Epithelial cell of esophagus (primary cell): ENCODE data around the gene GRK5.
"Not testable (repeated sequence)": the region's sequence is repeated elsewhere in the genome, so short reads cannot be mapped to it uniquely, and the experiment has no call there.

Experiments
- DNase-seq: peaks from one replicate; pipeline ENCODE4 v3.0.0; 2010; ENCODE audit warnings: low read depth
- H3K4me3 ChIP-seq: 2 replicates; pipeline ENCODE4 v1.5.1; 2011; ENCODE audit warnings: mild to moderate bottlenecking, low read length, control low read depth
- CTCF ChIP-seq: IDR thresholded peaks from 2 replicates; pipeline ENCODE4 v1.5.1; 2011; ENCODE audit warnings: low read depth, mild to moderate bottlenecking, low read length, control low read depth, inconsistent platforms; ENCODE audit not compliant: insufficient read depth; ENCODE audit errors: missing control alignments

The GRK5 gene

GRCh38 chr10:119254335-119254734 lies 47.0 kb downstream of the GRK5 start:
- no peak for TF ChIP-seq CTCF
- DNase-seq = no peak
- no peak overlapping the region for H3K4me3 ChIP-seq

GRCh38 chr10:119256030-119256429 lies 48.7 kb downstream of the GRK5 start:
- TF ChIP-seq CTCF = no peak
- DNase-seq = no peak
- H3K4me3 ChIP-seq = no peak overlapping the region

- DNase-seq = no peak
- H3K4me3 ChIP-seq = no peak overlapping the region
- TF ChIP-seq CTCF = no peak
Measured at GRCh38 chr10:119256897-119257296, 49.5 kb downstream of the GRK5 start.

- no peak for DNase-seq
- no peak overlapping the region for H3K4me3 ChIP-seq
- TF ChIP-seq CTCF = no peak
Measured at GRCh38 chr10:119257899-119258419, 50.6 kb downstream of the GRK5 start.

- H3K4me3 ChIP-seq = no peak overlapping the region
- no peak for DNase-seq
- TF ChIP-seq CTCF = no peak
Measured at GRCh38 chr10:119259345-119259744, 52.0 kb downstream of the GRK5 start.

GRCh38 chr10:119261016-119261415 lies 53.6 kb downstream of the GRK5 start:
- not testable (repeated sequence) for DNase-seq, H3K4me3 ChIP-seq

- no peak for TF ChIP-seq CTCF
- no peak for DNase-seq
- H3K4me3 ChIP-seq = no peak overlapping the region
Measured at GRCh38 chr10:119263951-119264617, 56.7 kb downstream of the GRK5 start.

GRCh38 chr10:119265691-119266090 lies 58.3 kb downstream of the GRK5 start:
- DNase-seq = no peak
- H3K4me3 ChIP-seq = no peak overlapping the region
- TF ChIP-seq CTCF = no peak
